Measurements from ENCODE around the gene COL18A1.

DNA sequence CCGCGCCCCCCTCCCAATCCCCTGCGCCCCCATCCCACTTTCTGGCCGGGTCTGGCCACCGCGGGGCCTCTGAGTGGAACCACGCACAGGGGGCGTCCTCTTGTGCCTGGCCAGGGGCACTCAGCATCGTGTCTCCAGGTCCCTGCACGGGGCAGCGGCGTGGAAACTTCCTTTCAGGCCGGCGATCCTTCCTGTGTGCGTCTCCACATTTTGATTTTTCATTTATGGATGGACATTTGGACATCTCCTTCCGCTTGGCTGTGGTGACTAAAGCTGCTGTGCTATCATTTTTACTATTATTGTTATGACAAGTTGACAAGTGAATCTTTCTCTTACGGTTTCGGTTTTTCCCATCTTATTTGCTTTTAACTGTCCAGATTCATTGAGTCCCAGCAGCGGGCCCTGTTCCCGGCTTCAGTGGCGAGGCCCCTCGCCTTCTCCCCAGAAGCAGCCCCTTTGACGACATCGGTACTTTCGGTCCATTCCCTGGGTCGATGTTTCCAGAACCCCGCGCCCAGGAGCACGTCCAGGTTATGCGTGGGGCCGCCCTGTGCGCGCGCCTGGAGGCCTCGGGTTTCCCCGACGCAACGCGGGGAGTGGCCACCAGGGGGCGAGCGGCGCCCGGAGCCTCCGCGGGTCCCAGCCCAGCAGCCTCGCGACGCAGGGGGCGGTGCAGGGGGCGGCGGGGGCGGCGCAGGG lies 149.7 kb downstream of the COL18A1 start:
- TF ChIP-seq POLR2A (IDR thresholded peaks at IDR 0.05) (peak; percentile 22), POLR2AphosphoS5 (IDR thresholded peaks at IDR 0.05) (peak; percentile 51)
- TF ChIP-seq, protein P1, sequence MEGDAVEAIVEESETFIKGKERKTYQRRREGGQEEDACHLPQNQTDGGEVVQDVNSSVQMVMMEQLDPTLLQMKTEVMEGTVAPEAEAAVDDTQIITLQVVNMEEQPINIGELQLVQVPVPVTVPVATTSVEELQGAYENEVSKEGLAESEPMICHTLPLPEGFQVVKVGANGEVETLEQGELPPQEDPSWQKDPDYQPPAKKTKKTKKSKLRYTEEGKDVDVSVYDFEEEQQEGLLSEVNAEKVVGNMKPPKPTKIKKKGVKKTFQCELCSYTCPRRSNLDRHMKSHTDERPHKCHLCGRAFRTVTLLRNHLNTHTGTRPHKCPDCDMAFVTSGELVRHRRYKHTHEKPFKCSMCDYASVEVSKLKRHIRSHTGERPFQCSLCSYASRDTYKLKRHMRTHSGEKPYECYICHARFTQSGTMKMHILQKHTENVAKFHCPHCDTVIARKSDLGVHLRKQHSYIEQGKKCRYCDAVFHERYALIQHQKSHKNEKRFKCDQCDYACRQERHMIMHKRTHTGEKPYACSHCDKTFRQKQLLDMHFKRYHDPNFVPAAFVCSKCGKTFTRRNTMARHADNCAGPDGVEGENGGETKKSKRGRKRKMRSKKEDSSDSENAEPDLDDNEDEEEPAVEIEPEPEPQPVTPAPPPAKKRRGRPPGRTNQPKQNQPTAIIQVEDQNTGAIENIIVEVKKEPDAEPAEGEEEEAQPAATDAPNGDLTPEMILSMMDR (IDR thresholded peaks at IDR 0.05) = peak; percentile 82 to 96 (median 92)
